ENCODE data around the gene RPL39L.
"Not testable (repeated sequence)": the region's sequence is repeated elsewhere in the genome, so short reads cannot be mapped to it uniquely, and the experiment has no call there.

RPL39L gene

GRCh38 chr3:187136337-187136736, 3.0 kb downstream of the RPL39L start:
- no peak for DNase-seq

GRCh38 chr3:187135172-187135690, 4.1 kb downstream of the RPL39L start:
- DNase-seq: not testable (repeated sequence)

- not testable (repeated sequence) for DNase-seq
These were observed 6.1 kb downstream of the RPL39L start for GRCh38 chr3:187133181-187133580.

- DNase-seq: no peak
These were observed 6.6 kb downstream of the RPL39L start for GRCh38 chr3:187132666-187133065.

- no peak for DNase-seq
These were observed 7.3 kb downstream of the RPL39L start for GRCh38 chr3:187131981-187132380.

- no peak for DNase-seq
These were observed 8.8 kb downstream of the RPL39L start for GRCh38 chr3:187130346-187131066.

GRCh38 chr3:187125319-187126031, 13.8 kb downstream of the RPL39L start:
- DNase-seq: no peak

- DNase-seq: no peak
These were observed 17.0 kb downstream of the RPL39L start for GRCh38 chr3:187122261-187122660.

- DNase-seq: no peak
These were observed 19.0 kb downstream of the RPL39L start for GRCh38 chr3:187120326-187120725.

GRCh38 chr3:187114511-187114910, 24.8 kb downstream of the RPL39L start:
- no peak for DNase-seq

GRCh38 chr3:187112934-187113793, 26.1 kb downstream of the RPL39L start:
- peak; percentile 32 for DNase-seq

GRCh38 chr3:187110156-187110555, 29.1 kb downstream of the RPL39L start:
- DNase-seq: no peak

GRCh38 chr3:187107989-187108388, 31.3 kb downstream of the RPL39L start:
- no peak for DNase-seq

GRCh38 chr3:187105700-187106099, 33.6 kb downstream of the RPL39L start:
- no peak for DNase-seq

GRCh38 chr3:187104933-187105332, 34.4 kb downstream of the RPL39L start:
- no peak for DNase-seq

- no peak for DNase-seq
These were observed 35.0 kb downstream of the RPL39L start for GRCh38 chr3:187104342-187104741.

- no peak for DNase-seq
These were observed 36.0 kb downstream of the RPL39L start for GRCh38 chr3:187103251-187103650.

- DNase-seq: no peak
These were observed 37.1 kb downstream of the RPL39L start for GRCh38 chr3:187102073-187102634.

GRCh38 chr3:187101184-187102072, 37.9 kb downstream of the RPL39L start:
- no peak for DNase-seq

GRCh38 chr3:187098923-187099512, 40.3 kb downstream of the RPL39L start:
- DNase-seq: no peak

GRCh38 chr3:187093320-187093719, 46.0 kb downstream of the RPL39L start:
- DNase-seq: no peak
